GM19324 (cell line): ENCODE data around the gene SFSWAP.
"Not testable (repeated sequence)": the region's sequence is repeated elsewhere in the genome, so short reads cannot be mapped to it uniquely, and the experiment has no call there.

Experiments
- ATAC-seq: cut with Tn5 transposase; IDR thresholded peaks from one replicate; pipeline ENCODE4 v1.9.1; 2021; ENCODE audit warnings: mild to moderate bottlenecking, moderate library complexity; ENCODE audit not compliant: unreplicated experiment, low FRiP score

SFSWAP gene

GRCh38 chr12:131733874-131734273, 23.0 kb downstream of the SFSWAP start:
- ATAC-seq, result no peak

- no peak for ATAC-seq
Observed at GRCh38 chr12:131734336-131735152, 23.7 kb downstream of the SFSWAP start.

GRCh38 chr12:131735153-131735456, 24.2 kb downstream of the SFSWAP start:
- no peak for ATAC-seq

- no peak for ATAC-seq
Observed at GRCh38 chr12:131735476-131736445, 24.9 kb downstream of the SFSWAP start.

- no peak for ATAC-seq
Observed at GRCh38 chr12:131736446-131737149, 25.7 kb downstream of the SFSWAP start.

- ATAC-seq, result no peak
Observed at GRCh38 chr12:131737150-131737827, 26.4 kb downstream of the SFSWAP start.

GRCh38 chr12:131738196-131738595, 27.3 kb downstream of the SFSWAP start:
- ATAC-seq, result no peak

- ATAC-seq, result no peak
Observed at GRCh38 chr12:131740626-131741025, 29.7 kb downstream of the SFSWAP start.

GRCh38 chr12:131742761-131743160, 31.9 kb downstream of the SFSWAP start:
- ATAC-seq, result not testable (repeated sequence)

GRCh38 chr12:131743410-131743809, 32.5 kb downstream of the SFSWAP start:
- not testable (repeated sequence) for ATAC-seq

- not testable (repeated sequence) for ATAC-seq
Observed at GRCh38 chr12:131743880-131744279, 33.0 kb downstream of the SFSWAP start.

- ATAC-seq, result not testable (repeated sequence)
Observed at GRCh38 chr12:131744675-131745074, 33.8 kb downstream of the SFSWAP start.

GRCh38 chr12:131745706-131746105, 34.8 kb downstream of the SFSWAP start:
- ATAC-seq, result no peak

GRCh38 chr12:131747276-131748177, 36.6 kb downstream of the SFSWAP start:
- no peak for ATAC-seq

- ATAC-seq, result no peak
Observed at GRCh38 chr12:131749618-131750315, 38.9 kb downstream of the SFSWAP start.

GRCh38 chr12:131751335-131751734, 40.4 kb downstream of the SFSWAP start:
- ATAC-seq, result no peak

GRCh38 chr12:131752451-131752850, 41.6 kb downstream of the SFSWAP start:
- ATAC-seq, result no peak

GRCh38 chr12:131753005-131753404, 42.1 kb downstream of the SFSWAP start:
- no peak for ATAC-seq

- no peak for ATAC-seq
Observed at GRCh38 chr12:131753757-131754156, 42.9 kb downstream of the SFSWAP start.
